HG03095 (cell line): ENCODE results near the gene NHSL2.

Experiments
- ATAC-seq: cut with Tn5 transposase; IDR thresholded peaks from one replicate; pipeline ENCODE4 v1.9.1; 2021; ENCODE audit warnings: moderate library complexity; ENCODE audit not compliant: unreplicated experiment

The NHSL2 gene

GRCh38 chrX:71989768-71990426, 79.3 kb downstream of the NHSL2 start:
- ATAC-seq, result no peak

GRCh38 chrX:71990518-71990917, 79.9 kb downstream of the NHSL2 start:
- no peak for ATAC-seq

- no peak for ATAC-seq
These were observed 80.5 kb downstream of the NHSL2 start for GRCh38 chrX:71991164-71991563.

GRCh38 chrX:71992711-71993110, 82.1 kb downstream of the NHSL2 start:
- ATAC-seq, result no peak

- ATAC-seq, result no peak
These were observed 82.7 kb downstream of the NHSL2 start for GRCh38 chrX:71993371-71993770.

- no peak for ATAC-seq
These were observed 84.0 kb downstream of the NHSL2 start for GRCh38 chrX:71994601-71995000.

- no peak for ATAC-seq
These were observed 84.5 kb downstream of the NHSL2 start for GRCh38 chrX:71995122-71995521.

GRCh38 chrX:71996136-71996535, 85.5 kb downstream of the NHSL2 start:
- no peak for ATAC-seq

- ATAC-seq, result no peak
These were observed 86.2 kb downstream of the NHSL2 start for GRCh38 chrX:71996826-71997225.

- no peak for ATAC-seq
These were observed 86.7 kb downstream of the NHSL2 start for GRCh38 chrX:71997320-71997719.

- no peak for ATAC-seq
These were observed 88.3 kb downstream of the NHSL2 start for GRCh38 chrX:71998836-71999509.

- ATAC-seq, result no peak
These were observed 88.9 kb downstream of the NHSL2 start for GRCh38 chrX:71999535-71999934.

- no peak for ATAC-seq
These were observed 90.8 kb downstream of the NHSL2 start for GRCh38 chrX:72001471-72001870.

GRCh38 chrX:72001906-72002305, 91.3 kb downstream of the NHSL2 start:
- ATAC-seq, result no peak

- ATAC-seq, result no peak
These were observed 92.2 kb downstream of the NHSL2 start for GRCh38 chrX:72002875-72003274.

GRCh38 chrX:72003811-72004750, 93.4 kb downstream of the NHSL2 start:
- no peak for ATAC-seq

- ATAC-seq, result no peak
These were observed 94.4 kb downstream of the NHSL2 start for GRCh38 chrX:72005046-72005445.

GRCh38 chrX:72006461-72006860, 95.8 kb downstream of the NHSL2 start:
- ATAC-seq, result no peak

GRCh38 chrX:72009731-72010130, 99.1 kb downstream of the NHSL2 start:
- ATAC-seq, result no peak

- no peak for ATAC-seq
These were observed 101.1 kb downstream of the NHSL2 start for GRCh38 chrX:72011734-72012133.

- ATAC-seq, result no peak
These were observed 104.7 kb downstream of the NHSL2 start for GRCh38 chrX:72015383-72015782.
